Endothelial cell of umbilical vein (primary cell): ENCODE results near the gene KLHL26. TPM values are rescaled to one million over a fixed set of nuclear protein-coding genes. Genes with fewer than 3 reads are reported as not detected.

Experiments used
- BruUV-seq: library from RNA; stranded (reverse); fragments of 400-500 nt; replicated peaks from 2 replicates; lab custom pipeline; 2021; lab: Mats Ljungman, UMichigan
- CTCF ChIA-PET: fragments of 300-600, 350-600 bp; sonication (Branson Sonifier 250); formaldehyde crosslinking; loops from one replicate; lab custom pipeline; 2021; ENCODE audit warnings: antibody characterized with exemption, inconsistent platforms; lab: Charles Lee
- POLR2A ChIA-PET: fragments of 300-600, 350-600 bp; sonication (Branson Sonifier 250); formaldehyde crosslinking; loops from one replicate; lab custom pipeline; 2021; ENCODE audit warnings: antibody characterized with exemption, inconsistent platforms; lab: Charles Lee
- DNase-seq: peaks from one replicate; pipeline ENCODE4 v3.0.0-alpha.2; 2011; ENCODE audit warnings: low read depth, low spot score
- FAIRE-seq: peaks from 2 replicates; lab custom pipeline; 2011; peaks lifted over from hg19 to GRCh38; lab: Jason Lieb, UNC
- H2AFZ ChIP-seq: 2 replicates; pipeline ENCODE4 v1.6.0; 2012; ENCODE audit warnings: low read depth, low read length, control low read depth, inconsistent platforms
- H3K27ac ChIP-seq: 2 replicates; pipeline ENCODE4 v1.5.1; 2011; ENCODE audit warnings: low read depth, mild to moderate bottlenecking, control low read depth, low read length, moderate library complexity; ENCODE audit not compliant: insufficient read depth
- H3K27me3 ChIP-seq, 2 experiments: 2 replicates each; pipeline versions ENCODE4 v1.6.0 to v1.6.1; 2011; ENCODE audit warnings: low read length in 2 of 2, mixed read lengths in 1 of 2; ENCODE audit not compliant: control insufficient read depth in 2 of 2, insufficient read depth in 2 of 2
- H3K36me3 ChIP-seq, 2 experiments: 2 replicates in 1 of 2; 3 replicates in 1 of 2; pipeline ENCODE4 v1.5.1; 2011; ENCODE audit warnings: low read length in 2 of 2, mild to moderate bottlenecking in 1 of 2, moderate library complexity in 1 of 2; ENCODE audit not compliant: control insufficient read depth in 2 of 2, insufficient read depth in 2 of 2; ENCODE audit errors: extremely low read depth in 1 of 2
- H3K4me1 ChIP-seq: 3 replicates; pipeline ENCODE4 v1.5.1; 2011; ENCODE audit warnings: mild to moderate bottlenecking, low read length; ENCODE audit not compliant: control insufficient read depth, insufficient read depth; ENCODE audit errors: extremely low read depth
- H3K4me2 ChIP-seq: 2 replicates; pipeline ENCODE4 v1.6.1; 2011; ENCODE audit warnings: low read length, control low read depth, mixed read lengths; ENCODE audit not compliant: insufficient read depth
- H3K4me3 ChIP-seq, 3 experiments: fragments of 200-600 bp in 1 of 3; sonication (generic), shearing (Covaris generic) in 1 of 3; replicated peaks in 1 of 3; 2 replicates each; pipeline ENCODE4 v1.5.1; 2011 to 2016; ENCODE audit warnings: control low read depth in 3 of 3, low read length in 3 of 3, mild to moderate bottlenecking in 2 of 3, inconsistent platforms in 1 of 3, low read depth in 1 of 3, moderate library complexity in 1 of 3; ENCODE audit not compliant: insufficient read depth in 1 of 3
- H3K79me2 ChIP-seq: 2 replicates; pipeline ENCODE4 v1.6.0; 2012; ENCODE audit warnings: low read length, inconsistent platforms; ENCODE audit not compliant: control insufficient read depth, insufficient read depth
- H3K9ac ChIP-seq: replicated peaks from 2 replicates; pipeline ENCODE3; 2011; ENCODE audit warnings: low read length, control low read depth; ENCODE audit not compliant: insufficient read depth; ENCODE audit errors: extremely low read depth
- H3K9me1 ChIP-seq: replicated peaks from 3 replicates; pipeline ENCODE4 v1.6.0; 2011; ENCODE audit warnings: mild to moderate bottlenecking, low read length; ENCODE audit not compliant: control insufficient read depth, insufficient read depth; ENCODE audit errors: extremely low read depth
- H3K9me3 ChIP-seq: replicated peaks from 2 replicates; pipeline ENCODE4 v1.5.1; 2012; ENCODE audit warnings: low read length, inconsistent platforms; ENCODE audit not compliant: control insufficient read depth, insufficient read depth
- H4K20me1 ChIP-seq: replicated peaks from 2 replicates; pipeline ENCODE3; 2011; ENCODE audit warnings: mild to moderate bottlenecking, low read length; ENCODE audit not compliant: control insufficient read depth, insufficient read depth; ENCODE audit errors: extremely low read depth
- CTCF ChIP-seq, 2 donors: IDR thresholded peaks; 1 replicate in 1 of 2; 2 replicates in 1 of 2; pipeline ENCODE4 v1.5.1; 2011; ENCODE audit warnings: low read length in 2 of 2, mild to moderate bottlenecking in 2 of 2, moderate library complexity in 2 of 2, control low read depth in 1 of 2, inconsistent platforms in 1 of 2, low read depth in 1 of 2; ENCODE audit not compliant: insufficient read depth in 1 of 2; ENCODE audit errors: extremely low read depth in 1 of 2
- GATA2 ChIP-seq: IDR thresholded peaks from 2 replicates; pipeline ENCODE4 v1.7.0; 2011; ENCODE audit warnings: low read depth, mild to moderate bottlenecking, moderate library complexity, mixed read lengths, low read length; ENCODE audit not compliant: insufficient read length, insufficient read depth
- JUN ChIP-seq: IDR thresholded peaks from 2 replicates; pipeline ENCODE4 v1.6.1; 2011; ENCODE audit warnings: borderline replicate concordance, low read depth; ENCODE audit not compliant: insufficient read length, insufficient read depth
- MAX ChIP-seq: IDR thresholded peaks from 2 replicates; pipeline ENCODE4 v1.6.1; 2011; ENCODE audit not compliant: insufficient read depth, insufficient read length
- MYC ChIP-seq: IDR thresholded peaks from one replicate; pipeline ENCODE4 v1.6.1; 2011; ENCODE audit warnings: mild to moderate bottlenecking, low read depth, low read length
- POLR2A ChIP-seq: IDR thresholded peaks from 2 replicates; pipeline ENCODE4 v1.6.1; 2012; ENCODE audit warnings: low read depth, mild to moderate bottlenecking, control low read depth, low read length
- dilution Hi-C: fragments of 300-500 bp; cut with MboI; formaldehyde crosslinking; loops from one replicate; pipeline ENCODE4 v1.15.0; 2019; ENCODE audit warnings: low sequenced_read_pairs; ENCODE audit not compliant: extremely low pct_ligation_motif_present
- intact Hi-C: fragments of 100-400 bp; cut with micrococcal nuclease; formaldehyde crosslinking; loops from one replicate; pipeline ENCODE4 v1.10.0; 2022
- polyA plus RNA-seq, 4 experiments: library from polyadenylated mRNA; depleted of rRNA in 3 of 4; stranded (reverse) in 3 of 4; unstranded in 1 of 4; fragments of >200 nt; gene quantifications; 2 replicates each; pipeline versions ENCODE4 v1.2.1 to v1.2.3, GENCODE V29; 2011 to 2012; ENCODE audit warnings: missing spikeins in 1 of 4
- total RNA-seq: library from RNA; stranded (reverse); gene quantifications from 2 replicates; pipeline ENCODE4 v1.2.3, GENCODE V29; 2021

The KLHL26 gene
- total and polyA plus RNA-seq, 2 donors (not counting 3 experiments of a cell fraction or from before 2014, with no cell fraction given) = 2.4 to 6.2 TPM

- H3K27ac ChIP-seq = no peak overlapping the region
- dilution Hi-C loops = no loop called here
- intact Hi-C loops = no loop called here
Measured at GRCh38 chr19:18712981-18713380, 76.2 kb downstream of the KLHL26 start.

GRCh38 chr19:18713550-18714117 is 76.8 kb downstream of the KLHL26 start:
- no peak for DNase-seq
- TF ChIP-seq POLR2A (no peak), GATA2 (no peak), MYC (no peak), MAX (no peak)
- no peak overlapping the region for H3K4me3 ChIP-seq
- no peaks in the 10 kb centered on the region for H4K20me1 ChIP-seq
- no peak overlapping the region for H2AFZ ChIP-seq
- H3K36me3 ChIP-seq = no peaks in the 10 kb centered on the region
- no peaks in the 10 kb centered on the region for H3K9me3 ChIP-seq
- no TSS peak for BruUV-seq
- no peaks in the 10 kb centered on the region for H3K9me1 ChIP-seq
- dilution Hi-C loops = no loop called here
- no peak overlapping the region for H3K4me2 ChIP-seq
- H3K27ac ChIP-seq = no peak overlapping the region
- intact Hi-C loops = no loop called here
- ChIA-PET CTCF (no interaction called here), POLR2A (no interaction called here)
- H3K9ac ChIP-seq = no peak overlapping the region
- H3K79me2 ChIP-seq = no peaks in the 10 kb centered on the region
- peaks cover 2% of the 10 kb centered on the region for H3K4me1 ChIP-seq
- no peaks in the 10 kb centered on the region for H3K27me3 ChIP-seq
- FAIRE-seq = no peak

More at GRCh38 chr19:18712981-18713380, 76.2 kb downstream of the KLHL26 start:
- DNase-seq (no peak), FAIRE-seq (no peak)
- CTCF ChIA-PET = no interaction called here
- Histone ChIP-seq H3K27me3 (no peaks in the 10 kb centered on the region), H2AFZ (no peak overlapping the region), H3K4me1 (peaks cover 2% of the 10 kb centered on the region), H3K9ac (no peak overlapping the region), H3K4me2 (no peak overlapping the region), H3K79me2 (no peaks in the 10 kb centered on the region), H3K4me3 (no peak overlapping the region), H4K20me1 (no peaks in the 10 kb centered on the region), H3K36me3 (no peaks in the 10 kb centered on the region), H3K9me3 (no peaks in the 10 kb centered on the region), H3K9me1 (no peaks in the 10 kb centered on the region)
- POLR2A ChIA-PET = no interaction called here
- TF ChIP-seq JUN (no peak), CTCF (IDR thresholded peaks at IDR 0.05; ENCODE audit: extremely low read depth in 1 of 2, insufficient read depth in 1 of 2, low read depth in 1 of 2, low read length in 2 of 2) (no peak)
- no TSS peak for BruUV-seq
